HepG2 (cell line): ENCODE data around the gene HIVEP2. TPM values are rescaled to one million over a fixed set of nuclear protein-coding genes. Genes with fewer than 3 reads are reported as not detected.
A peak's percentile ranks its signal among the peaks of the same experiment; 100 is the strongest.

Experiments
- CC2D1A ChIP-seq: sonication (generic); formaldehyde crosslinking; IDR thresholded peaks from 2 replicates; pipeline ENCODE4 v1.8.1; 2023; ENCODE audit warnings: mild to moderate bottlenecking, missing genetic modification reagents
- ERF ChIP-seq: IDR thresholded peaks from 2 replicates; pipeline ENCODE4 v1.6.1; 2018; ENCODE audit warnings: missing biosample characterization, missing genetic modification reagents
- FOXO1 ChIP-seq: sonication (generic); formaldehyde crosslinking; IDR thresholded peaks from 2 replicates; pipeline ENCODE4 v1.4.0; 2020; ENCODE audit warnings: missing genetic modification reagents
- HNRNPL ChIP-seq: fragments of 200-400 bp; formaldehyde crosslinking; IDR thresholded peaks from 2 replicates; pipeline ENCODE4 v1.6.1; 2017; ENCODE audit warnings: mild to moderate bottlenecking, low read depth, low read length
- HNRNPLL ChIP-seq: fragments of 200-400 bp; formaldehyde crosslinking; IDR thresholded peaks from 2 replicates; pipeline ENCODE4 v1.6.1; 2017; ENCODE audit warnings: mild to moderate bottlenecking, low read depth, low read length; ENCODE audit not compliant: poor library complexity, severe bottlenecking
- MEIS1 ChIP-seq: sonication (generic); formaldehyde crosslinking; IDR thresholded peaks from 2 replicates; pipeline ENCODE4 v1.9.0; 2021; ENCODE audit warnings: mild to moderate bottlenecking, missing genetic modification reagents, moderate library complexity, borderline replicate concordance
- MEIS2 ChIP-seq: sonication (generic); formaldehyde crosslinking; IDR thresholded peaks from 2 replicates; pipeline ENCODE4 v1.9.0; 2021; ENCODE audit warnings: mild to moderate bottlenecking, missing genetic modification reagents
- MIXL1 ChIP-seq: IDR thresholded peaks from 2 replicates; pipeline ENCODE4 v1.6.1; 2016
- RXRA ChIP-seq: sonication (generic); formaldehyde crosslinking; IDR thresholded peaks from 2 replicates; pipeline ENCODE4 v1.5.1; 2020; ENCODE audit warnings: missing genetic modification reagents
- TAF15 ChIP-seq: fragments of 200-400 bp; formaldehyde crosslinking; IDR thresholded peaks from one replicate; pipeline ENCODE4 v1.6.1; 2018; ENCODE audit warnings: mild to moderate bottlenecking, low read depth, low read length; ENCODE audit not compliant: poor library complexity, severe bottlenecking
- TBX3 ChIP-seq: fragments of 450-650 bp; IDR thresholded peaks from 2 replicates; pipeline ENCODE4 v1.6.1; 2017; ENCODE audit warnings: antibody characterized with exemption, mild to moderate bottlenecking, inconsistent platforms, borderline replicate concordance
- ZNF772 ChIP-seq: sonication (generic); formaldehyde crosslinking; IDR thresholded peaks from 2 replicates; pipeline ENCODE4 v1.5.0; 2020; ENCODE audit warnings: mild to moderate bottlenecking, missing genetic modification reagents
- ZSCAN12 ChIP-seq: sonication (generic); formaldehyde crosslinking; IDR thresholded peaks from 2 replicates; pipeline ENCODE4 v1.9.0; 2021; ENCODE audit warnings: mild to moderate bottlenecking, missing genetic modification reagents
- polyA plus RNA-seq, 8 experiments: library from polyadenylated mRNA; depleted of rRNA in 3 of 8; stranded (reverse) in 7 of 8; unstranded in 1 of 8; fragments of >200 nt; fragmentation: Illumina TruSeq in 4 of 8; extraction: Trizol in 4 of 8; gene quantifications; 2 replicates each; pipeline versions ENCODE4 v1.2.1 to v1.2.3, GENCODE V29; 2011 to 2016; ENCODE audit warnings: low read depth in 4 of 8, missing spikeins in 1 of 8, mixed read lengths in 1 of 8; ENCODE audit not compliant: insufficient read depth in 1 of 8
- total RNA-seq, 5 experiments: library from RNA; depleted of rRNA; stranded (reverse); fragments of >200 nt; fragmentation: Illumina TruSeq; extraction: Trizol; gene quantifications; 2 replicates each; pipeline ENCODE4 v1.2.3, GENCODE V29; 2016; ENCODE audit warnings: low read depth in 1 of 5
- TF ChIP-seq, protein P1 (sequence below): IDR thresholded peaks from 2 replicates; pipeline ENCODE4 v1.6.1; 2016; ENCODE audit warnings: missing compliant biosample characterization, missing genetic modification reagents, borderline replicate concordance
- TF ChIP-seq, protein P2 (sequence below): sonication (generic); formaldehyde crosslinking; IDR thresholded peaks from 2 replicates; pipeline ENCODE4 v1.5.1; 2020; ENCODE audit warnings: missing genetic modification reagents, mild to moderate bottlenecking, borderline replicate concordance
- TF ChIP-seq, protein P3 (sequence below): sonication (generic); IDR thresholded peaks from 2 replicates; pipeline ENCODE4 v1.6.1; 2016; ENCODE audit warnings: low read depth, borderline replicate concordance
- TF ChIP-seq, protein P4 (sequence below): sonication (generic); formaldehyde crosslinking; IDR thresholded peaks from 2 replicates; pipeline ENCODE4 v1.8.1; 2023; ENCODE audit warnings: missing genetic modification reagents, mild to moderate bottlenecking, borderline replicate concordance
- TF ChIP-seq, protein P5 (sequence below): sonication (generic); formaldehyde crosslinking; IDR thresholded peaks from 2 replicates; pipeline ENCODE4 v1.4.0; 2020; ENCODE audit warnings: missing genetic modification reagents, borderline replicate concordance
- TF ChIP-seq, protein P6 (sequence below): IDR thresholded peaks from 2 replicates; pipeline ENCODE4 v1.6.1; 2016; ENCODE audit warnings: mild to moderate bottlenecking

The HIVEP2 gene
- total and polyA plus RNA-seq, 2 of the 13 experiments (the other 11 are each of a cell fraction or from before 2014, with no cell fraction given) = 3.4 to 12.9 TPM

DNA sequence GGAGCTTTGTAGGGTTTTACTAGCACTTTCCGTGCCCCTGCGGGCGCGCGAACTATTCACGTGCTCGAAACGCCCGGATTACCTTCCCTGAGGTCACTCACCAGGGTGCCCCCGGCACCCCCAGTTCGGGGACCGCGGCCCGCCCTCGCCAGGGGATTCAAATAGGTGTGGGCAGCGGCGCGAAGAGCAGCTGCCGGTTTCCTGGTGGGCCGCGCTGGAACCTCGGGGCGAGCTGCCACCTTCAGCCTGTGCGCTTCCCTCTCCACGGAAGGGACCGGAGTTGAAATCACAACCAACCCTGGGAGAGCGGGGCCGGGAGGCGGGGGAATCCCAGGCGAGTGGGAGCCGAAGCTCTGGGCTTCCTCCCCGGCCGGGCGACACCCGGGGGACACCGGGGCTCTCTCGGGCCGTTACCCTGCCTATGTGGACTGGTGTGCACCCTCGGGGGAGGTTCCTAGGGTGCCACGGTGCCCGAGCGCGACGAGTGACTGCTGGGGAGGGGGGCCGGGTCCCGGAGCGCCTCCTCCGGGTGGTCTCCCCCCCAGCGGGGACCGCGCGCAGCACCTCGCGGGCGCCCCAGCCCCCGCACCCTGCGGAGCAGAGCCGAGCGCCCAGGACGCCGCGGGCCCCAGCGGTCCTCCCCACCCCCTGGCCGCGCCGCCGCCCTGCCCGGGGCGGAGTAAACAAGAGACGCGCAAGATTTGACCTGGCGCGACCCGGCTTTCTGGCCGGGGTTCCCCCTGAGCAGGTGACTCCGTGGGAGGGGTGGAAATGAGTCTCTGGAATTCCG, 2.1 kb upstream of the HIVEP2 start (continued):
- TF ChIP-seq ERF (peak; percentile 54; the same call in 1 of the 2 replicates), MIXL1 (CRISPR knock-in tag) (no peak), TAF15 (peak; percentile 93), RXRA (peak; percentile 99), FOXO1 (CRISPR knock-in tag) (peak; percentile 95), MEIS1 (0 out of 2 replicates have a peak, but pooled peaks have one; percentile 72), MEIS2 (CRISPR knock-in tag) (peak; percentile 48; the same call in 1 of the 2 replicates), TBX3 (no peak), CC2D1A (CRISPR knock-in tag) (no peak), HNRNPLL (peak; percentile 76), ZSCAN12 (CRISPR knock-in tag) (no peak), ZNF772 (no peak; the same call in 1 of the 2 replicates), HNRNPL (peak; percentile 83; the same call in 1 of the 2 replicates)
- TF ChIP-seq, protein P1, sequence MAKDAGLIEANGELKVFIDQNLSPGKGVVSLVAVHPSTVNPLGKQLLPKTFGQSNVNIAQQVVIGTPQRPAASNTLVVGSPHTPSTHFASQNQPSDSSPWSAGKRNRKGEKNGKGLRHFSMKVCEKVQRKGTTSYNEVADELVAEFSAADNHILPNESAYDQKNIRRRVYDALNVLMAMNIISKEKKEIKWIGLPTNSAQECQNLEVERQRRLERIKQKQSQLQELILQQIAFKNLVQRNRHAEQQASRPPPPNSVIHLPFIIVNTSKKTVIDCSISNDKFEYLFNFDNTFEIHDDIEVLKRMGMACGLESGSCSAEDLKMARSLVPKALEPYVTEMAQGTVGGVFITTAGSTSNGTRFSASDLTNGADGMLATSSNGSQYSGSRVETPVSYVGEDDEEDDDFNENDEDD = peak; percentile 16; the same call in 1 of the 2 replicates
- TF ChIP-seq, protein P2, sequence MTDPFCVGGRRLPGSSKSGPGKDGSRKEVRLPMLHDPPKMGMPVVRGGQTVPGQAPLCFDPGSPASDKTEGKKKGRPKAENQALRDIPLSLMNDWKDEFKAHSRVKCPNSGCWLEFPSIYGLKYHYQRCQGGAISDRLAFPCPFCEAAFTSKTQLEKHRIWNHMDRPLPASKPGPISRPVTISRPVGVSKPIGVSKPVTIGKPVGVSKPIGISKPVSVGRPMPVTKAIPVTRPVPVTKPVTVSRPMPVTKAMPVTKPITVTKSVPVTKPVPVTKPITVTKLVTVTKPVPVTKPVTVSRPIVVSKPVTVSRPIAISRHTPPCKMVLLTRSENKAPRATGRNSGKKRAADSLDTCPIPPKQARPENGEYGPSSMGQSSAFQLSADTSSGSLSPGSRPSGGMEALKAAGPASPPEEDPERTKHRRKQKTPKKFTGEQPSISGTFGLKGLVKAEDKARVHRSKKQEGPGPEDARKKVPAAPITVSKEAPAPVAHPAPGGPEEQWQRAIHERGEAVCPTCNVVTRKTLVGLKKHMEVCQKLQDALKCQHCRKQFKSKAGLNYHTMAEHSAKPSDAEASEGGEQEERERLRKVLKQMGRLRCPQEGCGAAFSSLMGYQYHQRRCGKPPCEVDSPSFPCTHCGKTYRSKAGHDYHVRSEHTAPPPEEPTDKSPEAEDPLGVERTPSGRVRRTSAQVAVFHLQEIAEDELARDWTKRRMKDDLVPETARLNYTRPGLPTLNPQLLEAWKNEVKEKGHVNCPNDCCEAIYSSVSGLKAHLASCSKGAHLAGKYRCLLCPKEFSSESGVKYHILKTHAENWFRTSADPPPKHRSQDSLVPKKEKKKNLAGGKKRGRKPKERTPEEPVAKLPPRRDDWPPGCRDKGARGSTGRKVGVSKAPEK (CRISPR knock-in tag) = no peak
- TF ChIP-seq, protein P3, sequence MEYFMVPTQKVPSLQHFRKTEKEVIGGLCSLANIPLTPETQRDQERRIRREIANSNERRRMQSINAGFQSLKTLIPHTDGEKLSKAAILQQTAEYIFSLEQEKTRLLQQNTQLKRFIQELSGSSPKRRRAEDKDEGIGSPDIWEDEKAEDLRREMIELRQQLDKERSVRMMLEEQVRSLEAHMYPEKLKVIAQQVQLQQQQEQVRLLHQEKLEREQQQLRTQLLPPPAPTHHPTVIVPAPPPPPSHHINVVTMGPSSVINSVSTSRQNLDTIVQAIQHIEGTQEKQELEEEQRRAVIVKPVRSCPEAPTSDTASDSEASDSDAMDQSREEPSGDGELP = peak; percentile 76
- TF ChIP-seq, protein P4, sequence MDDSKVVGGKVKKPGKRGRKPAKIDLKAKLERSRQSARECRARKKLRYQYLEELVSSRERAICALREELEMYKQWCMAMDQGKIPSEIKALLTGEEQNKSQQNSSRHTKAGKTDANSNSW (CRISPR knock-in tag) = 0 out of 2 replicates have a peak, but pooled peaks have one; percentile 23
- TF ChIP-seq, protein P5, sequence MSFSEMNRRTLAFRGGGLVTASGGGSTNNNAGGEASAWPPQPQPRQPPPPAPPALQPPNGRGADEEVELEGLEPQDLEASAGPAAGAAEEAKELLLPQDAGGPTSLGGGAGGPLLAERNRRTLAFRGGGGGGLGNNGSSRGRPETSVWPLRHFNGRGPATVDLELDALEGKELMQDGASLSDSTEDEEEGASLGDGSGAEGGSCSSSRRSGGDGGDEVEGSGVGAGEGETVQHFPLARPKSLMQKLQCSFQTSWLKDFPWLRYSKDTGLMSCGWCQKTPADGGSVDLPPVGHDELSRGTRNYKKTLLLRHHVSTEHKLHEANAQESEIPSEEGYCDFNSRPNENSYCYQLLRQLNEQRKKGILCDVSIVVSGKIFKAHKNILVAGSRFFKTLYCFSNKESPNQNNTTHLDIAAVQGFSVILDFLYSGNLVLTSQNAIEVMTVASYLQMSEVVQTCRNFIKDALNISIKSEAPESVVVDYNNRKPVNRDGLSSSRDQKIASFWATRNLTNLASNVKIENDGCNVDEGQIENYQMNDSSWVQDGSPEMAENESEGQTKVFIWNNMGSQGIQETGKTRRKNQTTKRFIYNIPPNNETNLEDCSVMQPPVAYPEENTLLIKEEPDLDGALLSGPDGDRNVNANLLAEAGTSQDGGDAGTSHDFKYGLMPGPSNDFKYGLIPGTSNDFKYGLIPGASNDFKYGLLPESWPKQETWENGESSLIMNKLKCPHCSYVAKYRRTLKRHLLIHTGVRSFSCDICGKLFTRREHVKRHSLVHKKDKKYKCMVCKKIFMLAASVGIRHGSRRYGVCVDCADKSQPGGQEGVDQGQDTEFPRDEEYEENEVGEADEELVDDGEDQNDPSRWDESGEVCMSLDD = peak; percentile 81; the same call in 1 of the 2 replicates
- TF ChIP-seq, protein P6, sequence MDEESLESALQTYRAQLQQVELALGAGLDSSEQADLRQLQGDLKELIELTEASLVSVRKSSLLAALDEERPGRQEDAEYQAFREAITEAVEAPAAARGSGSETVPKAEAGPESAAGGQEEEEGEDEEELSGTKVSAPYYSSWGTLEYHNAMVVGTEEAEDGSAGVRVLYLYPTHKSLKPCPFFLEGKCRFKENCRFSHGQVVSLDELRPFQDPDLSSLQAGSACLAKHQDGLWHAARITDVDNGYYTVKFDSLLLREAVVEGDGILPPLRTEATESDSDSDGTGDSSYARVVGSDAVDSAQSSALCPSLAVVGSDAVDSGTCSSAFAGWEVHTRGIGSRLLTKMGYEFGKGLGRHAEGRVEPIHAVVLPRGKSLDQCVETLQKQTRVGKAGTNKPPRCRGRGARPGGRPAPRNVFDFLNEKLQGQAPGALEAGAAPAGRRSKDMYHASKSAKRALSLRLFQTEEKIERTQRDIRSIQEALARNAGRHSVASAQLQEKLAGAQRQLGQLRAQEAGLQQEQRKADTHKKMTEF (CRISPR knock-in tag) = peak; percentile 55; the same call in 1 of the 2 replicates
